ENCODE results near the gene MAPKAP1. TPM values are rescaled to one million over a fixed set of nuclear protein-coding genes. Genes with fewer than 3 reads are reported as not detected.

Gene MAPKAP1
- total RNA-seq, 1 donor from 2014 or later = 56.6 TPM

DNA sequence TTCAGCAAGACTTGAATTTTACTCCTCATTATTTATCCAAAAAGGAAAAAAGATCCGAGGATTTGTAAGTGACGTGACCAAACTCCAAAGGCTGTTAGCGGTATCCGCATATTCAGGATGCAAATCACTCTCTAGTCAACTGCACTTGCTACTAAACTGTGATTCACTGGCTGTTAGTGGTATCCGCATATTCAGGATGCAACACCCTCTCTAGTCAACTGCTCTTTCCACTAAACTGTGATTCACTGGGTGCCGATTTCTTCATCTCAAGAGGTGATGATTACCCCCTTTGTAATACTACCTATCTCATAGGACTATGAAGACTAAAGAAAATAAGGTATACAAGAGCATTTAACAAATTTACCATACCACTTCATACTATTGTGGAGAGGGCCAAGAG lies 5.7 kb downstream of the MAPKAP1 start:
- Histone ChIP-seq H3K9me3 (ENCODE audit: low read depth) (no peaks in the 10 kb centered on the region), H3K4me1 (peaks cover 9% of the 10 kb centered on the region), H3F3A (ENCODE audit: low read depth) (peaks cover 4% of the 10 kb centered on the region), H4K20me1 (ENCODE audit: low read depth) (peaks cover 24% of the 10 kb centered on the region), H3K79me2 (ENCODE audit: low read depth) (peaks cover 92% of the 10 kb centered on the region), H3K4me3 (no peak overlapping the region), H3K36me3 (peaks cover 3% of the 10 kb centered on the region), H3K4me2 (peak overlapping the region; percentile 2), H3K27me3 (no peaks in the 10 kb centered on the region), H3K9ac (no peak overlapping the region), H3K27ac (no peak overlapping the region), H2AFZ (replicated peaks) (no peak overlapping the region)
- TF ChIP-seq, protein P1, sequence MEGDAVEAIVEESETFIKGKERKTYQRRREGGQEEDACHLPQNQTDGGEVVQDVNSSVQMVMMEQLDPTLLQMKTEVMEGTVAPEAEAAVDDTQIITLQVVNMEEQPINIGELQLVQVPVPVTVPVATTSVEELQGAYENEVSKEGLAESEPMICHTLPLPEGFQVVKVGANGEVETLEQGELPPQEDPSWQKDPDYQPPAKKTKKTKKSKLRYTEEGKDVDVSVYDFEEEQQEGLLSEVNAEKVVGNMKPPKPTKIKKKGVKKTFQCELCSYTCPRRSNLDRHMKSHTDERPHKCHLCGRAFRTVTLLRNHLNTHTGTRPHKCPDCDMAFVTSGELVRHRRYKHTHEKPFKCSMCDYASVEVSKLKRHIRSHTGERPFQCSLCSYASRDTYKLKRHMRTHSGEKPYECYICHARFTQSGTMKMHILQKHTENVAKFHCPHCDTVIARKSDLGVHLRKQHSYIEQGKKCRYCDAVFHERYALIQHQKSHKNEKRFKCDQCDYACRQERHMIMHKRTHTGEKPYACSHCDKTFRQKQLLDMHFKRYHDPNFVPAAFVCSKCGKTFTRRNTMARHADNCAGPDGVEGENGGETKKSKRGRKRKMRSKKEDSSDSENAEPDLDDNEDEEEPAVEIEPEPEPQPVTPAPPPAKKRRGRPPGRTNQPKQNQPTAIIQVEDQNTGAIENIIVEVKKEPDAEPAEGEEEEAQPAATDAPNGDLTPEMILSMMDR (IDR thresholded peaks at IDR 0.05) = no peak
- TF ChIP-seq EZH2phosphoT487 (IDR thresholded peaks at IDR 0.05) (no peak), EZH2 (IDR thresholded peaks at IDR 0.05) (no peak)
- DNase-seq (ENCODE audit: low spot score) = no peak
- no peaks in the 10 kb centered on the region for H3K9me3 Mint-ChIP-seq
- peaks cover 3% of the 10 kb centered on the region for H3K36me3 Mint-ChIP-seq
- no peaks in the 10 kb centered on the region for H3K27me3 Mint-ChIP-seq (ENCODE audit: insufficient read depth, low read depth)
- H3K27ac Mint-ChIP-seq = no peak overlapping the region
- no peak overlapping the region for H3K4me3 Mint-ChIP-seq
- H3K4me1 Mint-ChIP-seq = peaks cover 21% of the 10 kb centered on the region

DNA sequence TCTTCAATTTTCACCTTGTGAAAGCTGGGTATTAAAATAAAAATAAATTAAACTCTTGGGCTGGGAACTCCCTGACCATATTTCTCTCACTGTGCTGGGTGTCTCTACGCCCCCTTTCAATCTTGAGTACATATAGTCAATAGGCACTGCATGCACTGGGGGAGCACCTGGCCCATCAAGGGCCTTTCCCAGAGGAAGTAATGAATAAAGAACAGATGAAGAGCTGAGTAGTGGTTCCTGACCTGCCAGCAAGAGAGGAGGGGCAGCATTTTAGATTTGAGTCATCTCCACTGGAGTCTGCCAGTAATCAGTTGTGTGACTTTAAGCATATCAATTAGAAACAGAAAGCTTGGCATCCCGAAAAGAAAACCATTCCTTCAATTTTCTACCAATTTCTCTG lies 6.2 kb downstream of the MAPKAP1 start:
- Histone ChIP-seq H3K27me3 (no peaks in the 10 kb centered on the region), H3F3A (ENCODE audit: low read depth) (peaks cover 4% of the 10 kb centered on the region), H3K27ac (peak overlapping the region; percentile 21), H3K79me2 (ENCODE audit: low read depth) (peaks cover 92% of the 10 kb centered on the region), H3K36me3 (peaks cover 3% of the 10 kb centered on the region), H3K9ac (no peak overlapping the region), H3K4me1 (peaks cover 6% of the 10 kb centered on the region), H3K4me2 (peak overlapping the region; percentile 2), H3K4me3 (no peak overlapping the region), H3K9me3 (ENCODE audit: low read depth) (no peaks in the 10 kb centered on the region), H2AFZ (replicated peaks) (no peak overlapping the region), H4K20me1 (ENCODE audit: low read depth) (peaks cover 24% of the 10 kb centered on the region)
- Mint-ChIP-seq H3K4me1 (peaks cover 16% of the 10 kb centered on the region), H3K36me3 (peaks cover 3% of the 10 kb centered on the region), H3K9me3 (no peaks in the 10 kb centered on the region), H3K4me3 (no peak overlapping the region), H3K27ac (peak overlapping the region; percentile 87), H3K27me3 (ENCODE audit: insufficient read depth, low read depth) (no peaks in the 10 kb centered on the region)
- TF ChIP-seq, protein P1 (IDR thresholded peaks at IDR 0.05) = no peak
- no peak for TF ChIP-seq EZH2 (IDR thresholded peaks at IDR 0.05)
- TF ChIP-seq EZH2phosphoT487 (IDR thresholded peaks at IDR 0.05) = no peak
- no peak for DNase-seq (ENCODE audit: low spot score)

DNA sequence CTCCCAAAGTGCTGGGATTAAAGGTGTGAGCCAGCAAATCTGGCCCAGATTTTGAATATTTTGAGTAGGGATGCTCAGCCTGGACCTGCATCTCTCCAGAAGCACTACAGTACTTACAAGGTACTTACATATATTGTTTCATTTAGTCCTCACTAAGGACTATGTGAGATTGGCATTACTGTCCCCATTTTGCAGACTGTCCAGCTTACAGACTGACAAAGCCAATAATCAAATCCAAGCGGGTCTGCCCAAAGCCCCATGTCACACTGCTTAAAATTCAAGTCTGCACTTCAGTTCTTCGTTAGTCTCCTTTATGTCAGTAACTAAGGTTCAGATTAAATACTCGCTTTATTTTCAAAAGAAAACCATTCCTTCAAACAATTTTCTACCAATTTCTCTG lies 7.1 kb downstream of the MAPKAP1 start:
- Histone ChIP-seq H2AFZ (replicated peaks) (no peak overlapping the region), H3K4me2 (no peak overlapping the region), H3K9ac (no peak overlapping the region), H3K9me3 (ENCODE audit: low read depth) (no peaks in the 10 kb centered on the region), H3K4me1 (peaks cover 6% of the 10 kb centered on the region), H3F3A (ENCODE audit: low read depth) (peaks cover 4% of the 10 kb centered on the region), H3K27ac (no peak overlapping the region), H3K79me2 (ENCODE audit: low read depth) (peaks cover 92% of the 10 kb centered on the region), H3K36me3 (peaks cover 3% of the 10 kb centered on the region), H3K27me3 (no peaks in the 10 kb centered on the region), H3K4me3 (no peak overlapping the region), H4K20me1 (ENCODE audit: low read depth) (peaks cover 28% of the 10 kb centered on the region)
- Mint-ChIP-seq H3K9me3 (no peaks in the 10 kb centered on the region), H3K36me3 (peaks cover 3% of the 10 kb centered on the region), H3K4me1 (peaks cover 10% of the 10 kb centered on the region), H3K4me3 (no peak overlapping the region), H3K27ac (no peak overlapping the region), H3K27me3 (ENCODE audit: insufficient read depth, low read depth) (no peaks in the 10 kb centered on the region)
- TF ChIP-seq, protein P1 (IDR thresholded peaks at IDR 0.05) = no peak
- TF ChIP-seq EZH2phosphoT487 (IDR thresholded peaks at IDR 0.05) = no peak
- TF ChIP-seq EZH2 (IDR thresholded peaks at IDR 0.05) = no peak
- DNase-seq (ENCODE audit: low spot score) = no peak
